WTC11 (cell line): Measurements from ENCODE around the gene TIPARP. TPM values are rescaled to one million over a fixed set of nuclear protein-coding genes. Genes with fewer than 3 reads are reported as not detected.

Experiments used
- ATAC-seq: fragments of 200-7000 bp; cut with Tn5 transposase; 2 replicates; pipeline ENCODE4 v1.10.0; 2021; ENCODE audit warnings: mild to moderate bottlenecking, moderate library complexity
- CTCF ChIA-PET: fragments of 300-600 bp; sonication (Branson Sonifier 250); formaldehyde crosslinking; loops from one replicate; lab custom pipeline; 2021; ENCODE audit warnings: antibody characterized with exemption; lab: Charles Lee
- POLR2A ChIA-PET: fragments of 350-600 bp; sonication (Branson Sonifier 250); formaldehyde crosslinking; loops from one replicate; lab custom pipeline; 2021; ENCODE audit warnings: antibody characterized with exemption; lab: Charles Lee
- DNase-seq: peaks from one replicate; pipeline ENCODE4 v3.0.0; 2021; ENCODE audit warnings: low spot score
- H3K27ac Mint-ChIP-seq: 2 replicates; pipeline ENCODE4 v1.8.0; 2021; ENCODE audit warnings: mixed read lengths
- H3K27me3 Mint-ChIP-seq: 2 replicates; pipeline ENCODE4 v1.8.0; 2021; ENCODE audit warnings: low read depth, mild to moderate bottlenecking, moderate library complexity, mixed read lengths
- H3K36me3 Mint-ChIP-seq: 2 replicates; pipeline ENCODE4 v1.8.0; 2021; ENCODE audit warnings: mixed read lengths
- H3K4me1 Mint-ChIP-seq: 2 replicates; pipeline ENCODE4 v1.8.0; 2022; ENCODE audit warnings: mixed read lengths
- H3K4me3 Mint-ChIP-seq: 2 replicates; pipeline ENCODE4 v1.8.0; 2021; ENCODE audit warnings: mild to moderate bottlenecking, moderate library complexity, mixed read lengths
- H3K9me3 Mint-ChIP-seq: 2 replicates; pipeline ENCODE4 v1.8.0; 2021; ENCODE audit warnings: mixed read lengths
- ARID4B ChIP-seq: sonication (generic); formaldehyde crosslinking; IDR thresholded peaks from 2 replicates; pipeline ENCODE4 v1.8.0; 2023; ENCODE audit warnings: missing genetic modification reagents, mild to moderate bottlenecking, borderline replicate concordance
- CDX4 ChIP-seq: fragments of 250-450 bp; sonication (Bioruptor Pico); IDR thresholded peaks from 2 replicates; pipeline ENCODE4 v1.9.0; 2021; ENCODE audit warnings: moderate library complexity, mild to moderate bottlenecking, inconsistent platforms, borderline replicate concordance
- CREM ChIP-seq: sonication (generic); formaldehyde crosslinking; IDR thresholded peaks from 2 replicates; pipeline ENCODE4 v1.8.1; 2022; ENCODE audit warnings: mild to moderate bottlenecking, missing genetic modification reagents, moderate library complexity
- CTCF ChIP-seq: fragments of 200-600 bp; IDR thresholded peaks from 2 replicates; pipeline ENCODE4 v1.8.0; 2022; ENCODE audit warnings: antibody characterized with exemption
- ERG ChIP-seq: fragments of 250-450 bp; sonication (Bioruptor Pico); IDR thresholded peaks from 2 replicates; pipeline ENCODE4 v1.8.0; 2021; ENCODE audit warnings: mild to moderate bottlenecking
- ESRRA ChIP-seq: sonication (generic); formaldehyde crosslinking; IDR thresholded peaks from 2 replicates; pipeline ENCODE4 v1.8.1; 2022; ENCODE audit warnings: mild to moderate bottlenecking, missing genetic modification reagents, borderline replicate concordance
- ETV6 ChIP-seq: sonication (generic); formaldehyde crosslinking; IDR thresholded peaks from 2 replicates; pipeline ENCODE4 v1.8.1; 2022; ENCODE audit warnings: mild to moderate bottlenecking, missing genetic modification reagents
- GRHL2 ChIP-seq: fragments of 250-450 bp; sonication (Bioruptor Pico); IDR thresholded peaks from 2 replicates; pipeline ENCODE4 v1.8.0; 2022; ENCODE audit warnings: mild to moderate bottlenecking, moderate library complexity; ENCODE audit not compliant: insufficient replicate concordance, severe bottlenecking
- IRF1 ChIP-seq: sonication (generic); formaldehyde crosslinking; IDR thresholded peaks from 2 replicates; pipeline ENCODE4 v1.8.0; 2023; ENCODE audit warnings: missing genetic modification reagents
- JUN ChIP-seq: sonication (generic); formaldehyde crosslinking; IDR thresholded peaks from 2 replicates; pipeline ENCODE4 v1.8.0; 2023; ENCODE audit warnings: mild to moderate bottlenecking, missing genetic modification reagents
- NFATC4 ChIP-seq: fragments of 250-450 bp; sonication (Bioruptor Pico); IDR thresholded peaks from 2 replicates; pipeline ENCODE4 v1.9.0; 2021; ENCODE audit warnings: mild to moderate bottlenecking
- OVOL2 ChIP-seq: fragments of 250-450 bp; sonication (Bioruptor Pico); IDR thresholded peaks from 2 replicates; pipeline ENCODE4 v1.9.0; 2021; ENCODE audit warnings: mild to moderate bottlenecking, borderline replicate concordance
- RELA ChIP-seq: sonication (generic); formaldehyde crosslinking; IDR thresholded peaks from 2 replicates; pipeline ENCODE4 v1.8.1; 2022; ENCODE audit warnings: missing genetic modification reagents, mild to moderate bottlenecking, borderline replicate concordance
- SMAD4 ChIP-seq: sonication (generic); formaldehyde crosslinking; IDR thresholded peaks from 2 replicates; pipeline ENCODE4 v1.8.0; 2022; ENCODE audit warnings: mild to moderate bottlenecking, missing genetic modification reagents
- SP1 ChIP-seq: sonication (generic); formaldehyde crosslinking; conservative IDR thresholded peaks from 2 replicates; pipeline ENCODE4 v1.8.1; 2022; ENCODE audit warnings: missing genetic modification reagents
- STAT6 ChIP-seq: sonication (generic); formaldehyde crosslinking; conservative IDR thresholded peaks from 2 replicates; pipeline ENCODE4 v1.8.1; 2023; ENCODE audit warnings: mild to moderate bottlenecking, low read depth, missing genetic modification reagents, moderate library complexity
- ZNF219 ChIP-seq: sonication (generic); formaldehyde crosslinking; IDR thresholded peaks from 2 replicates; pipeline ENCODE4 v1.8.0; 2023; ENCODE audit warnings: missing genetic modification reagents, mild to moderate bottlenecking, borderline replicate concordance
- ZNF317 ChIP-seq: sonication (generic); formaldehyde crosslinking; IDR thresholded peaks from 2 replicates; pipeline ENCODE4 v1.8.1; 2023; ENCODE audit warnings: low read depth, mild to moderate bottlenecking, moderate library complexity, missing genetic modification reagents, borderline replicate concordance
- ZNF396 ChIP-seq: fragments of 250-450 bp; sonication (Bioruptor Pico); IDR thresholded peaks from 2 replicates; pipeline ENCODE4 v1.8.0; 2021; ENCODE audit warnings: mild to moderate bottlenecking, moderate library complexity, borderline replicate concordance
- ZNF416 ChIP-seq: fragments of 250-450 bp; sonication (Bioruptor Pico); IDR thresholded peaks from 2 replicates; pipeline ENCODE4 v1.9.0; 2021; ENCODE audit warnings: mild to moderate bottlenecking, inconsistent platforms
- total RNA-seq: library from RNA; stranded (reverse); gene quantifications from 3 replicates; pipeline ENCODE4 v1.2.3, GENCODE V29; 2021

Gene TIPARP
- total RNA-seq, 1 experiment from 2014 or later = 5.6 TPM

GRCh38 chr3:156731813-156732212 is 57.4 kb downstream of the TIPARP start:
- TF ChIP-seq NFATC4 = no peak
- TF ChIP-seq ARID4B (CRISPR knock-in tag) = no peak
- no peak for TF ChIP-seq ZNF416 (CRISPR knock-in tag)
- no peak for TF ChIP-seq ZNF219 (CRISPR knock-in tag)
- TF ChIP-seq JUN = no peak
- no peak for TF ChIP-seq CREM (CRISPR knock-in tag)
- TF ChIP-seq SP1 = no peak
- no peak for TF ChIP-seq SMAD4 (CRISPR knock-in tag)
- TF ChIP-seq IRF1 = no peak
- TF ChIP-seq ESRRA (CRISPR knock-in tag) = no peak
- TF ChIP-seq ZNF396 (CRISPR knock-in tag) = no peak
- no peak for TF ChIP-seq CDX4 (CRISPR knock-in tag)
- no peak for TF ChIP-seq RELA (CRISPR knock-in tag)
- no peak for TF ChIP-seq OVOL2 (CRISPR knock-in tag)
- TF ChIP-seq ERG (CRISPR knock-in tag) = no peak
- TF ChIP-seq STAT6 = no peak
- no peak for TF ChIP-seq CTCF
- no peak for TF ChIP-seq ZNF317 (CRISPR knock-in tag)
- TF ChIP-seq GRHL2 (CRISPR knock-in tag) = no peak
- no peak for TF ChIP-seq ETV6 (CRISPR knock-in tag)
- ChIA-PET CTCF (no interaction called here), POLR2A (no interaction called here)
- Mint-ChIP-seq H3K27ac (no peak overlapping the region), H3K4me1 (peaks cover 15% of the 10 kb centered on the region), H3K36me3 (peaks cover 3% of the 10 kb centered on the region; the same call in 1 of the 2 replicates), H3K9me3 (peaks cover 4% of the 10 kb centered on the region; the same call in 1 of the 2 replicates), H3K27me3 (no peaks in the 10 kb centered on the region), H3K4me3 (no peak overlapping the region)
- DNase-seq (no peak), ATAC-seq (no peak)
